ENCODE data around the gene SLAMF9.

DNA sequence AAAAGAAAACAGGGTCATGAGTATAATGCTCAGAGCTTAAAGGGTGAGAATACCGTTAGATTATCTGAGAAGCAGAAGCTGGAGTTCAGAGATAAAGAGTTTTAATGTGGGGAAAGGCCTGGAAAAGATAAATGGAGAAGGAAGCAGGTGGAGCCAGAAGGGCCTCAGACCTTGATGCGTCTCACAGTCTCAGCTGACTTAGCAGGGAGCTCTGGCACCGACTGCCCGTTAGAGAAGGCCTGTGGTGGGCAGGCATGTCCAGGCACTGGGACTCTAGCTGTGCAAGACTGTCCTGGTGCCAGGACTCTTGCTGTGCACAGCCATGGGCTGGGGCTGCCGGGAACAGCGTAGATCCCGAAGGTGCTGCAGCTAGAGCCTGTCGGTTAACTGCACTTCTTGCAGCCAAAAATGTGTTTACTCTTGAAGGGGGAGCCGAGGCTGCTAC, 3.8 kb upstream of the SLAMF9 start:
- TF ChIP-seq, protein P1, sequence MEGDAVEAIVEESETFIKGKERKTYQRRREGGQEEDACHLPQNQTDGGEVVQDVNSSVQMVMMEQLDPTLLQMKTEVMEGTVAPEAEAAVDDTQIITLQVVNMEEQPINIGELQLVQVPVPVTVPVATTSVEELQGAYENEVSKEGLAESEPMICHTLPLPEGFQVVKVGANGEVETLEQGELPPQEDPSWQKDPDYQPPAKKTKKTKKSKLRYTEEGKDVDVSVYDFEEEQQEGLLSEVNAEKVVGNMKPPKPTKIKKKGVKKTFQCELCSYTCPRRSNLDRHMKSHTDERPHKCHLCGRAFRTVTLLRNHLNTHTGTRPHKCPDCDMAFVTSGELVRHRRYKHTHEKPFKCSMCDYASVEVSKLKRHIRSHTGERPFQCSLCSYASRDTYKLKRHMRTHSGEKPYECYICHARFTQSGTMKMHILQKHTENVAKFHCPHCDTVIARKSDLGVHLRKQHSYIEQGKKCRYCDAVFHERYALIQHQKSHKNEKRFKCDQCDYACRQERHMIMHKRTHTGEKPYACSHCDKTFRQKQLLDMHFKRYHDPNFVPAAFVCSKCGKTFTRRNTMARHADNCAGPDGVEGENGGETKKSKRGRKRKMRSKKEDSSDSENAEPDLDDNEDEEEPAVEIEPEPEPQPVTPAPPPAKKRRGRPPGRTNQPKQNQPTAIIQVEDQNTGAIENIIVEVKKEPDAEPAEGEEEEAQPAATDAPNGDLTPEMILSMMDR (IDR thresholded peaks at IDR 0.05), result no peak
- no peak for TF ChIP-seq POLR2A (IDR thresholded peaks at IDR 0.05)
